Vagina (tissue), 2 donors: ENCODE results near the gene SELENOO. TPM values are rescaled to one million over a fixed set of nuclear protein-coding genes. Genes with fewer than 3 reads are reported as not detected.

Experiments
- DNase-seq, 2 donors: peaks; one replicate each; pipeline ENCODE4 v3.0.0-alpha.2; 2017; ENCODE audit errors: extremely low spot score in 2 of 2
- H3K27ac ChIP-seq: fragments of 200-600 bp; sonication (generic); one replicate; pipeline ENCODE4 v1.5.1; 2019
- H3K27me3 ChIP-seq: fragments of 200-600 bp; sonication (generic); one replicate; pipeline ENCODE4 v1.5.1; 2019
- H3K36me3 ChIP-seq, 2 donors: fragments of 200-600 bp; sonication (generic); one replicate each; pipeline ENCODE4 v1.5.1; 2017 to 2019
- H3K4me1 ChIP-seq: fragments of 200-600 bp; sonication (generic); one replicate; pipeline ENCODE4 v1.5.1; 2019
- H3K4me3 ChIP-seq, 2 donors: fragments of 200-600 bp; sonication (generic); 1 replicate in 1 of 2; 2 replicates in 1 of 2; pipeline ENCODE4 v1.5.1; 2016 to 2019
- H3K9me3 ChIP-seq: fragments of 200-600 bp; sonication (generic); one replicate; pipeline ENCODE4 v1.5.1; 2019
- POLR2A ChIP-seq, 2 donors: fragments of 450-650 bp; IDR thresholded peaks; one replicate each; pipeline ENCODE4 v1.6.1; 2017; ENCODE audit warnings: antibody characterized with exemption in 2 of 2, mild to moderate bottlenecking in 2 of 2, moderate library complexity in 2 of 2
- POLR2AphosphoS5 ChIP-seq, 2 donors: sonication (generic); formaldehyde crosslinking; IDR thresholded peaks; one replicate each; pipeline ENCODE4 v1.9.0; 2017; ENCODE audit warnings: antibody characterized with exemption in 2 of 2, mild to moderate bottlenecking in 2 of 2, low read depth in 1 of 2; ENCODE audit not compliant: insufficient read depth in 1 of 2
- intact Hi-C: fragments of 100-400 bp; cut with DNase I; formaldehyde crosslinking; loops from one replicate; pipeline ENCODE4 v1.15.1; 2023
- total RNA-seq: library from RNA; depleted of rRNA; stranded (reverse); fragments of >200 nt; gene quantifications from one replicate; pipeline ENCODE4 v1.2.3, GENCODE V29; 2016
- TF ChIP-seq, protein P1 (sequence below), 3 experiments: fragments of 450-650 bp in 2 of 3; fragments of 200-600 bp in 1 of 3; sonication (generic) in 1 of 3; IDR thresholded peaks; one replicate each; pipeline ENCODE4 v1.5.1; 2017 to 2019; ENCODE audit warnings: antibody characterized with exemption in 3 of 3, mild to moderate bottlenecking in 2 of 3, moderate library complexity in 2 of 3

SELENOO gene
- total RNA-seq, 1 donor from 2014 or later = 39.0 TPM

DNA sequence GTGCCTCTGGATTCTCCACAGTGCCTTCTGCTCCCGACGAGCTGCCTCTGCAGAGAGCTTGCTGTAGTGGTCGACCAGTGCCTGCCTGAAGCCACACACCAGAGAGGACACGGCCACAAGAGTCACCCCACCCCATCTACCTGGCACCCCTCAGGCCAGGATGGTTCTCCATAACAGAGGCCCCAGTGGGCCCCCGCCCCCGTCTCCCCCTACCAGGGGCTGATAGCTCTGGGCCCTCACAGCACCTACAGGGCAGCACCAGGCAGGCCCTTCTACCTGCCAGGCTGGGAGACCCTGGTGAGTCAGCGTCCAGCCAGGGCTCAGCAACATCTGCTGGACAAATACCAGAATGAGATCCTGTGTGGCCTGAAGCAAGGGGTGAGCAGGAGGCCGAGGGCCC is 21.7 kb downstream of the SELENOO start:
- no peaks in the 10 kb centered on the region for H3K9me3 ChIP-seq
- DNase-seq = no peak
- TF ChIP-seq POLR2A (IDR thresholded peaks at IDR 0.05) (no peak), POLR2AphosphoS5 (IDR thresholded peaks at IDR 0.05; ENCODE audit: insufficient read depth in 1 of 2, low read depth in 1 of 2) (no peak)
- TF ChIP-seq, protein P1, sequence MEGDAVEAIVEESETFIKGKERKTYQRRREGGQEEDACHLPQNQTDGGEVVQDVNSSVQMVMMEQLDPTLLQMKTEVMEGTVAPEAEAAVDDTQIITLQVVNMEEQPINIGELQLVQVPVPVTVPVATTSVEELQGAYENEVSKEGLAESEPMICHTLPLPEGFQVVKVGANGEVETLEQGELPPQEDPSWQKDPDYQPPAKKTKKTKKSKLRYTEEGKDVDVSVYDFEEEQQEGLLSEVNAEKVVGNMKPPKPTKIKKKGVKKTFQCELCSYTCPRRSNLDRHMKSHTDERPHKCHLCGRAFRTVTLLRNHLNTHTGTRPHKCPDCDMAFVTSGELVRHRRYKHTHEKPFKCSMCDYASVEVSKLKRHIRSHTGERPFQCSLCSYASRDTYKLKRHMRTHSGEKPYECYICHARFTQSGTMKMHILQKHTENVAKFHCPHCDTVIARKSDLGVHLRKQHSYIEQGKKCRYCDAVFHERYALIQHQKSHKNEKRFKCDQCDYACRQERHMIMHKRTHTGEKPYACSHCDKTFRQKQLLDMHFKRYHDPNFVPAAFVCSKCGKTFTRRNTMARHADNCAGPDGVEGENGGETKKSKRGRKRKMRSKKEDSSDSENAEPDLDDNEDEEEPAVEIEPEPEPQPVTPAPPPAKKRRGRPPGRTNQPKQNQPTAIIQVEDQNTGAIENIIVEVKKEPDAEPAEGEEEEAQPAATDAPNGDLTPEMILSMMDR (IDR thresholded peaks at IDR 0.05) = no peak
- peaks cover 0 to 84% of the 10 kb centered on the region in 2 donors for H3K36me3 ChIP-seq
- no peak overlapping the region for H3K27ac ChIP-seq
- H3K4me3 ChIP-seq = no peak overlapping the region
- H3K27me3 ChIP-seq = no peaks in the 10 kb centered on the region
- no peaks in the 10 kb centered on the region for H3K4me1 ChIP-seq
- intact Hi-C loops = no loop called here

DNA sequence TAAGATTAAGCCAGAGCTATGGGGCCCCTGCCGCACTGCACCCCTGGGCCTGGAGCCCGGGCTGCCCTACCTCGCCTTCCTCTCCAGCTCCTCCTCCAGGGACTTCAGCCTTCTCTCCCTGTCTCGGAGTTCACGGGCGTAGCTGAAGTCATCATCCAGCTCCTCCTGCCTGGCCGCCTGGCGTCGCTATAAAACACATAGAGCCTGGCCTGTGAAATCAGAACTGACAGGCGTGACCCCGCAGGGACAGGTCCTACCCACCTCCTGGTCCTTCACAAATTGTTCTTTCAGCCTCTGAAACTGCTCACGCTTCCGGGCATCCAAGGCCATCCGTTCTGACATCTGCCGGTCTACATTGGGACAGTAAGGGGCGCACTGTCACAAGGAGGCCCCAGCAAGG is 23.3 kb downstream of the SELENOO start:
- Histone ChIP-seq H3K27me3 (no peaks in the 10 kb centered on the region), H3K27ac (no peak overlapping the region), H3K4me3 (no peak overlapping the region), H3K36me3 (peaks cover 0 to 80% of the 10 kb centered on the region in 2 donors), H3K4me1 (no peaks in the 10 kb centered on the region), H3K9me3 (no peaks in the 10 kb centered on the region)
- intact Hi-C loops = no loop called here
- no peak for DNase-seq
- TF ChIP-seq POLR2AphosphoS5 (IDR thresholded peaks at IDR 0.05; ENCODE audit: insufficient read depth in 1 of 2, low read depth in 1 of 2) (no peak), POLR2A (IDR thresholded peaks at IDR 0.05) (no peak)
- TF ChIP-seq, protein P1 (IDR thresholded peaks at IDR 0.05) = no peak

DNA sequence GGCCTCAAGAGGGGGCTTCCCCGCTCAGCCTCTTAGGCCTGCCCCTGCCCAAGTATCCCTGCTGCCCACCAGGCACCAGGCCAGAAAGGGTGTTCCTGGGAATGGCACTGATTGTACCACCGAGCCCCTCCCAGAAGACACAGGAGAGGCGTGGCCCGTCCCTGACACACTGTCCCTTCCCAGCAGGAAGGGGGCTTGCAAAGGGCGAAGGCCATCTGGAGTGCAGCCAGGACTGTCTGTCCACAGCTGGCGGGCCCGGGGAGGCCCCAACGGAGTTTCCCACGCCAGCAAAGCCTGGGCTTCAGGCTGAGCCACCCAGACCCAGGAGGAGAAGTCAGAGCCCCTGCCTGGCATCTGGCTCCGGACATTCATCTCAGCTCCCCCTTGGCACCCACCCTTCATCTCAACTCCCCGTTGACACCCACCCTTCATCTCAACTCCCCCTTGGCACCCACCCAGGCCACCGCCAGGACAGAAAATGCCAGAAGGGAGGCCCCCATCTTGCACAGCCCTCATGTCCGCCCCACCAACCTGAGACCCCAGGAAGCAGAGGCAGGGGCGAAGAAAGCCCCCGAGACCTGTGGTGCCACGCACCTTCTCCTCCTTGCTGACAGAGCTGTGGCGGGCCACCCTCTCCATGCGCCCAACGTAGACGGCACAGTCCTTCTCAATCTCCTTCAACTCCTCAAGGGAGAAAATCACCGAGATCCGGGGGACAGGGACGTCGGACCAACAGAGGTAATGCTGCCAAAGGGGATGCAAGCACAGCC is 24.6 kb downstream of the SELENOO start:
- Histone ChIP-seq H3K27me3 (no peaks in the 10 kb centered on the region), H3K36me3 (peaks cover 0 to 79% of the 10 kb centered on the region in 2 donors), H3K4me3 (no peak overlapping the region), H3K27ac (no peak overlapping the region), H3K4me1 (no peaks in the 10 kb centered on the region), H3K9me3 (no peaks in the 10 kb centered on the region)
- intact Hi-C loops = no loop called here
- no peak for TF ChIP-seq POLR2A (IDR thresholded peaks at IDR 0.05)
- TF ChIP-seq, protein P1 (IDR thresholded peaks at IDR 0.05) = no peak
- TF ChIP-seq POLR2AphosphoS5 (IDR thresholded peaks at IDR 0.05; ENCODE audit: insufficient read depth in 1 of 2, low read depth in 1 of 2) = no peak
- DNase-seq = no peak

DNA sequence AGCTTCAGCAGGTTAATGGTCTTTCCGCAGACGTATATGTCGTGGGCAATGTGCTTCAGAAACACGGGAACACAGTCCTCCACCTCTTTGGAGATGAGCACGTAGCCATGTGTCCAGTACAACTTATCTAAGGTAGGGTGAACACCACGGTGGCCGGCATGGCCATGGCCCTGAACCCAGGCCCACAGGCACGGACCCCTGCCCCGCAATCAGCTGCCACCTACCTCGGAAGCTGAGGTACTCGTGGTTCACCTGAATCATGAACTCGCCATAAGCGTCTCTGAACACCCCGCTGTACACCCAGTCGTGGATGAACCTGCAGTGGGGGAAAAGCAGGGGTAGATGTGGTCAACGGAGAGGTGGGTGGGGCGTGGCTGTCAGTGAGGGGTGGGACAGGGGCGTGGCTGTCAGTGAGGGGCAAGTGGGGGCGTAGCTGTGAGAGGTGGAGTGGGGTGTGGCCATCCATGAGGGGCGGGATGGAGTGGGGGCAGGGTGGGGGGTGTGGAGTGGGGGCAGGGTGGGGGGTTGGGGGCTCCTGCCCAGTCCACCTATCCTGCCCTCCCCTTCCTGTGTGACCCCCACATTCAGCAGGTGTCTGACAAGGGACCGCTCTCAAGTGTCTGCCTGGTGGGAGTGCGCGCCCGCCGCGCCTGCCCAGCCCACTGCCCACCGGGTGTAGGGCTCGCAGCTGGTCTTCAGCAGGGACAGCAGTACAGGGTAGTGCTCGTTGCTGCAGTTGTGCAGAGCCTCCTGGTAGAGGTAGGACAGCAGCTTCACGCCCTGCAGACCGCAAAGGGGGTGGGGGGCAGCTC is 25.5 kb downstream of the SELENOO start:
- Histone ChIP-seq H3K27me3 (no peaks in the 10 kb centered on the region), H3K36me3 (peaks cover 0 to 70% of the 10 kb centered on the region in 2 donors), H3K9me3 (no peaks in the 10 kb centered on the region), H3K4me3 (no peak overlapping the region), H3K4me1 (no peaks in the 10 kb centered on the region), H3K27ac (no peak overlapping the region)
- DNase-seq = no peak
- TF ChIP-seq POLR2AphosphoS5 (IDR thresholded peaks at IDR 0.05; ENCODE audit: insufficient read depth in 1 of 2, low read depth in 1 of 2) (no peak), POLR2A (IDR thresholded peaks at IDR 0.05) (no peak)
- TF ChIP-seq, protein P1 (IDR thresholded peaks at IDR 0.05) = no peak
- intact Hi-C loops = no loop called here

DNA sequence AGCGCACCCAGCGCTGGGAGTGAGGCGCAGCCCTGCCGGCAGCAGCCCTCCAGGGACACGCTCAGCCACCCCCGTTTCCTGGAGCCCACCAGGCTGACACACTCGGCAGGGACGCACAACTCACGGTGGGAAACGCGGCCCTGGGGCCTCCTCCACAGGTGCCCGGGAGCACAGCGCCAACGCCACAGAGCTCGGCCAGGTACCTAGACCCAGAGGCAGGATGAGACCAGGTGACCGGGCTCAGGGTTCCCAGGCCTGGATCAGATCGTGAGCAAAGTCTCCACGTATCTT is 26.0 kb downstream of the SELENOO start:
- intact Hi-C loops = no loop called here
- no peak for DNase-seq
- Histone ChIP-seq H3K4me3 (no peak overlapping the region), H3K27ac (no peak overlapping the region), H3K4me1 (no peaks in the 10 kb centered on the region), H3K9me3 (no peaks in the 10 kb centered on the region), H3K27me3 (no peaks in the 10 kb centered on the region), H3K36me3 (peaks cover 0 to 64% of the 10 kb centered on the region in 2 donors)
- TF ChIP-seq, protein P1 (IDR thresholded peaks at IDR 0.05) = no peak
- TF ChIP-seq POLR2A (IDR thresholded peaks at IDR 0.05) = no peak
- TF ChIP-seq POLR2AphosphoS5 (IDR thresholded peaks at IDR 0.05; ENCODE audit: insufficient read depth in 1 of 2, low read depth in 1 of 2) = no peak
